Spleen (tissue), 7 donors: ENCODE data around the gene FLRT1.

Experiments used
- POLR2A ChIP-seq, 3 donors: fragments of 450-650 bp; IDR thresholded peaks; one replicate each; pipeline ENCODE4 v1.5.1; 2017; ENCODE audit warnings: antibody characterized with exemption in 3 of 3, mild to moderate bottlenecking in 1 of 3
- POLR2AphosphoS5 ChIP-seq, 3 donors: sonication (generic); formaldehyde crosslinking; IDR thresholded peaks; one replicate each; pipeline ENCODE4 v1.5.1; 2017; ENCODE audit warnings: antibody characterized with exemption in 3 of 3
- TF ChIP-seq, protein P1 (sequence below), 11 experiments: fragments of 200-600 bp in 7 of 11; fragments of 450-650 bp in 4 of 11; sonication (generic) in 4 of 11; IDR thresholded peaks in 8 of 11; conservative IDR thresholded peaks in 3 of 11; 1 replicate in 7 of 11; 2 replicates in 4 of 11; pipeline versions ENCODE4 v1.4.0 to v1.8.0; 2016 to 2021; ENCODE audit warnings: antibody characterized with exemption in 11 of 11, inconsistent platforms in 4 of 11, mild to moderate bottlenecking in 1 of 11
- donor health status: DM: no; HTN: no; CAD: no; lungs with moderate emphysema.
- donor health status: DM: no; HTN: no; CAD: no.
- donor health status: DM: no; HTN: no; CAD: no.

- TF ChIP-seq, protein P1, sequence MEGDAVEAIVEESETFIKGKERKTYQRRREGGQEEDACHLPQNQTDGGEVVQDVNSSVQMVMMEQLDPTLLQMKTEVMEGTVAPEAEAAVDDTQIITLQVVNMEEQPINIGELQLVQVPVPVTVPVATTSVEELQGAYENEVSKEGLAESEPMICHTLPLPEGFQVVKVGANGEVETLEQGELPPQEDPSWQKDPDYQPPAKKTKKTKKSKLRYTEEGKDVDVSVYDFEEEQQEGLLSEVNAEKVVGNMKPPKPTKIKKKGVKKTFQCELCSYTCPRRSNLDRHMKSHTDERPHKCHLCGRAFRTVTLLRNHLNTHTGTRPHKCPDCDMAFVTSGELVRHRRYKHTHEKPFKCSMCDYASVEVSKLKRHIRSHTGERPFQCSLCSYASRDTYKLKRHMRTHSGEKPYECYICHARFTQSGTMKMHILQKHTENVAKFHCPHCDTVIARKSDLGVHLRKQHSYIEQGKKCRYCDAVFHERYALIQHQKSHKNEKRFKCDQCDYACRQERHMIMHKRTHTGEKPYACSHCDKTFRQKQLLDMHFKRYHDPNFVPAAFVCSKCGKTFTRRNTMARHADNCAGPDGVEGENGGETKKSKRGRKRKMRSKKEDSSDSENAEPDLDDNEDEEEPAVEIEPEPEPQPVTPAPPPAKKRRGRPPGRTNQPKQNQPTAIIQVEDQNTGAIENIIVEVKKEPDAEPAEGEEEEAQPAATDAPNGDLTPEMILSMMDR (IDR thresholded peaks at IDR 0.05 in 8 of 11, conservative IDR thresholded peaks at IDR 0.05 in 3 of 11): no peak
- TF ChIP-seq POLR2AphosphoS5 (IDR thresholded peaks at IDR 0.05) (no peak), POLR2A (IDR thresholded peaks at IDR 0.05) (no peak)
These were observed 22.2 kb downstream of the FLRT1 start for GRCh38 chr11:64057890-64058289.
